DND-41 (cell line): Measurements from ENCODE around the gene PRRT3.

ENCODE experiments used
- CTCF ChIP-seq: IDR thresholded peaks from 2 replicates; pipeline ENCODE4 v1.5.1; 2012; ENCODE audit warnings: borderline replicate concordance, low read length, moderate library complexity, mild to moderate bottlenecking; ENCODE audit not compliant: poor library complexity, severe bottlenecking; ENCODE audit errors: extremely low read depth
- EZH2 ChIP-seq: IDR thresholded peaks from 3 replicates; pipeline ENCODE4 v1.6.1; 2012; ENCODE audit warnings: borderline replicate concordance, low read depth, mild to moderate bottlenecking, moderate library complexity, low read length, inconsistent platforms; ENCODE audit not compliant: severe bottlenecking

- TF ChIP-seq CTCF (peak; percentile 51), EZH2 (no peak)
Measured at GRCh38 chr3:9930804-9931418, 21.3 kb downstream of the PRRT3 start.
